ENCODE measurements around the gene LCE3E. TPM values are rescaled to one million over a fixed set of nuclear protein-coding genes. Genes with fewer than 3 reads are reported as not detected.

LCE3E gene
- total and polyA plus RNA-seq, 2 donors (not counting 1 experiment from before 2014, with no cell fraction given), result not detected

DNA sequence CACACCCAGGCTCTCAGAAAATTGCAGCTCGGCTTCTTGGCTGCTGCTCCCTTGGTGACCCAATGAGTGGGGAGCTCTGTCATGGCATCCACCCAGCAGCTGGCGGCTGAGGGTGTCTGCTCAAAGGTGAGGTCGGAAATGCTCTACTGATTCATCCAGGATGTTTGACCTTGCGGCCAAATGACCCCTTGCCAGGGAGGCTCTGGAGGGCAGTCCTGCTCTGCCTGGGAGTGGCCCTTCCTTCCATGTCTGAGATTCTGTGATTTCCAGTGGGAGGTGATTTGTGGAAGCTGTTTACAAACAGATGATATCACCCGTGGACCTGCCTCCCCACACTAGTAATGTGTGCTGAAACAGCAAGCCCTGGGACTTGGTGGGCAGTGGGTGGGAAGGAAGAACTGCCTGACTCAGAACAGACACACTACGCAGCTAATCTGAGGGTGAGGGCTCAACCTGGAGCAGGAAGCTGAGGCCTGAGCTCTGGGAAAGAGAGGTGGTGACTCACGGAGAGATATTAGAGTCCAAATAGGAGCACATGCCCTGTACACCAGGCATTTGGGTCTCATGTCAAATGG, 49.3 kb downstream of the LCE3E start:
- H3K27ac ChIP-seq (ENCODE audit: insufficient read depth, low read length), result no peak overlapping the region
- peaks cover 3% of the 10 kb centered on the region for H3K27me3 ChIP-seq (ENCODE audit: control insufficient read depth, insufficient read depth, low read length)
- no peaks in the 10 kb centered on the region for H3K9me3 ChIP-seq (ENCODE audit: control insufficient read depth, insufficient read depth, low read depth, low read length)
- H3K4me2 ChIP-seq (ENCODE audit: extremely low read depth, insufficient read depth, low read length), result no peak overlapping the region
- H3K79me2 ChIP-seq (ENCODE audit: control insufficient read depth, insufficient read depth, low read length), result no peaks in the 10 kb centered on the region
- H2AFZ ChIP-seq (ENCODE audit: low read length), result no peak overlapping the region
- no peaks in the 10 kb centered on the region for H3K4me1 ChIP-seq (ENCODE audit: control insufficient read depth, extremely low read depth, insufficient read depth, low read length)
- no peak overlapping the region for H3K9ac ChIP-seq (ENCODE audit: insufficient read depth, low read length)
- no peak overlapping the region for H3K4me3 ChIP-seq (replicated peaks in 1 of 4; ENCODE audit: control extremely low read depth in 1 of 4, insufficient read depth in 1 of 4, low read depth in 3 of 4, low read length in 4 of 4)
- no peaks in the 10 kb centered on the region for H4K20me1 ChIP-seq (ENCODE audit: control insufficient read depth, extremely low read depth, insufficient read depth, low read length)
- TF ChIP-seq, protein P1, sequence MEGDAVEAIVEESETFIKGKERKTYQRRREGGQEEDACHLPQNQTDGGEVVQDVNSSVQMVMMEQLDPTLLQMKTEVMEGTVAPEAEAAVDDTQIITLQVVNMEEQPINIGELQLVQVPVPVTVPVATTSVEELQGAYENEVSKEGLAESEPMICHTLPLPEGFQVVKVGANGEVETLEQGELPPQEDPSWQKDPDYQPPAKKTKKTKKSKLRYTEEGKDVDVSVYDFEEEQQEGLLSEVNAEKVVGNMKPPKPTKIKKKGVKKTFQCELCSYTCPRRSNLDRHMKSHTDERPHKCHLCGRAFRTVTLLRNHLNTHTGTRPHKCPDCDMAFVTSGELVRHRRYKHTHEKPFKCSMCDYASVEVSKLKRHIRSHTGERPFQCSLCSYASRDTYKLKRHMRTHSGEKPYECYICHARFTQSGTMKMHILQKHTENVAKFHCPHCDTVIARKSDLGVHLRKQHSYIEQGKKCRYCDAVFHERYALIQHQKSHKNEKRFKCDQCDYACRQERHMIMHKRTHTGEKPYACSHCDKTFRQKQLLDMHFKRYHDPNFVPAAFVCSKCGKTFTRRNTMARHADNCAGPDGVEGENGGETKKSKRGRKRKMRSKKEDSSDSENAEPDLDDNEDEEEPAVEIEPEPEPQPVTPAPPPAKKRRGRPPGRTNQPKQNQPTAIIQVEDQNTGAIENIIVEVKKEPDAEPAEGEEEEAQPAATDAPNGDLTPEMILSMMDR (conservative IDR thresholded peaks at IDR 0.05 in 1 of 2, IDR thresholded peaks at IDR 0.05 in 1 of 2; ENCODE audit: low read depth in 1 of 2, low read length in 2 of 2), result no peak
- TF ChIP-seq EZH2 (IDR thresholded peaks at IDR 0.05; ENCODE audit: low read length, missing control alignments), result no peak
- H3K36me3 ChIP-seq (ENCODE audit: control insufficient read depth, insufficient read depth, low read length), result no peaks in the 10 kb centered on the region
- DNase-seq (ENCODE audit: low read depth in 2 of 2), result peak in 1 of 2 donors; percentile 5

DNA sequence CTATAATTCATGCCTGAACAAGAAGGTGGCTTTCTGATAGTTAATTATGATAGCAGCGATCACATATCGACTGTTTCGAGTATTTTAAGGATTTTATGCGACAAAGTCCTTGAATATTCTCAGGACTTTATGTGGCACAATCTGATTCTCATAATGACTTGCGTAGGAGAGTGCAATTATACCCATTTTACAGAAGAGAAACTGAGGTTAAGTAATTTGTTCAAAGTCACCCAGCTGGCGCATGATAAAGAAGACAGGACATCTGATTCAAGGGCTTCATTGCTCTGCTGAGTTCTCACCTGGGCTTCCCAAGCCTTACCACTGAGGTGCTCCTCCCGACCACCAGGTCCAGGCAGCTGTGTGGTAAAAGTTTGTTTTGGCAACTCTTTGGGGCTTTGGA, 50.5 kb downstream of the LCE3E start:
- no peak overlapping the region for H3K4me3 ChIP-seq (replicated peaks in 1 of 4; ENCODE audit: control extremely low read depth in 1 of 4, insufficient read depth in 1 of 4, low read depth in 3 of 4, low read length in 4 of 4)
- H3K9ac ChIP-seq (ENCODE audit: insufficient read depth, low read length), result no peak overlapping the region
- no peaks in the 10 kb centered on the region for H4K20me1 ChIP-seq (ENCODE audit: control insufficient read depth, extremely low read depth, insufficient read depth, low read length)
- no peak for DNase-seq (ENCODE audit: low read depth in 2 of 2)
- H3K79me2 ChIP-seq (ENCODE audit: control insufficient read depth, insufficient read depth, low read length), result no peaks in the 10 kb centered on the region
- no peak overlapping the region for H3K4me2 ChIP-seq (ENCODE audit: extremely low read depth, insufficient read depth, low read length)
- TF ChIP-seq EZH2 (IDR thresholded peaks at IDR 0.05; ENCODE audit: low read length, missing control alignments), result no peak
- TF ChIP-seq, protein P1 (conservative IDR thresholded peaks at IDR 0.05 in 1 of 2, IDR thresholded peaks at IDR 0.05 in 1 of 2; ENCODE audit: low read depth in 1 of 2, low read length in 2 of 2), result no peak
- no peak overlapping the region for H3K27ac ChIP-seq (ENCODE audit: insufficient read depth, low read length)
- peaks cover 3% of the 10 kb centered on the region for H3K27me3 ChIP-seq (ENCODE audit: control insufficient read depth, insufficient read depth, low read length)
- H2AFZ ChIP-seq (ENCODE audit: low read length), result no peak overlapping the region
- no peaks in the 10 kb centered on the region for H3K4me1 ChIP-seq (ENCODE audit: control insufficient read depth, extremely low read depth, insufficient read depth, low read length)
- H3K36me3 ChIP-seq (ENCODE audit: control insufficient read depth, insufficient read depth, low read length), result no peaks in the 10 kb centered on the region
- H3K9me3 ChIP-seq (ENCODE audit: control insufficient read depth, insufficient read depth, low read depth, low read length), result no peaks in the 10 kb centered on the region

Other genes starting within 250 kb of the LCE3E start
- under 0.01 TPM in 1 of 2 replicates, not detected in the other for gene FLG, start 241.5 kb downstream of the LCE3E start, total RNA-seq
- gene FLG, start 241.5 kb downstream of the LCE3E start, polyA plus RNA-seq, result not detected in 2 replicates
- gene FLG2, start 206.8 kb downstream of the LCE3E start, total RNA-seq, result not detected in 2 replicates
- not detected in 2 replicates for gene FLG2, start 206.8 kb downstream of the LCE3E start, polyA plus RNA-seq
- gene CRNN, start 152.5 kb downstream of the LCE3E start, total RNA-seq, result not detected in 2 replicates
- not detected in 2 replicates for gene CRNN, start 152.5 kb downstream of the LCE3E start, polyA plus RNA-seq
- not detected in 2 replicates for gene LCE5A, start 56.0 kb downstream of the LCE3E start, total RNA-seq
- not detected in 2 replicates for gene LCE5A, start 56.0 kb downstream of the LCE3E start, polyA plus RNA-seq
- not detected in 2 replicates for gene CRCT1, start 52.3 kb downstream of the LCE3E start, total RNA-seq
- gene CRCT1, start 52.3 kb downstream of the LCE3E start, polyA plus RNA-seq, result not detected in 2 replicates
- gene LCE3D, start 13.7 kb upstream of the LCE3E start, total RNA-seq, result not detected in 2 replicates
- not detected in 2 replicates for gene LCE3D, start 13.7 kb upstream of the LCE3E start, polyA plus RNA-seq
- gene LCE3C, start 33.5 kb upstream of the LCE3E start, total RNA-seq, result not detected in 2 replicates
- not detected in 2 replicates for gene LCE3C, start 33.5 kb upstream of the LCE3E start, polyA plus RNA-seq
- not detected in 2 replicates for gene LCE3B, start 47.0 kb upstream of the LCE3E start, total RNA-seq
- gene LCE3B, start 47.0 kb upstream of the LCE3E start, polyA plus RNA-seq, result not detected in 2 replicates
- gene LCE3A, start 56.3 kb upstream of the LCE3E start, total RNA-seq, result not detected in 2 replicates
- not detected in 2 replicates for gene LCE3A, start 56.3 kb upstream of the LCE3E start, polyA plus RNA-seq
- gene LCE2D, start 96.6 kb upstream of the LCE3E start, total RNA-seq, result not detected in 2 replicates
- not detected in 2 replicates for gene LCE2D, start 96.6 kb upstream of the LCE3E start, polyA plus RNA-seq
- not detected in 2 replicates for gene LCE2C, start 108.5 kb upstream of the LCE3E start, total RNA-seq
- gene LCE2C, start 108.5 kb upstream of the LCE3E start, polyA plus RNA-seq, result 0.12 and 1.5 TPM in 2 replicates
- not detected in 2 replicates for gene LCE2B, start 119.3 kb upstream of the LCE3E start, total RNA-seq
- 0.17 and 0.53 TPM in 2 replicates for gene LCE2B, start 119.3 kb upstream of the LCE3E start, polyA plus RNA-seq
- gene LCE2A, start 131.6 kb upstream of the LCE3E start, total RNA-seq, result 0.33 TPM in 1 of 2 replicates, not detected in the other
- 0.91 and 8.1 TPM in 2 replicates for gene LCE2A, start 131.6 kb upstream of the LCE3E start, polyA plus RNA-seq
- not detected in 2 replicates for gene LCE4A, start 141.4 kb upstream of the LCE3E start, total RNA-seq
- gene LCE4A, start 141.4 kb upstream of the LCE3E start, polyA plus RNA-seq, result not detected in 2 replicates
- not detected in 2 replicates for gene KPRP, start 191.2 kb upstream of the LCE3E start, total RNA-seq
- gene KPRP, start 191.2 kb upstream of the LCE3E start, polyA plus RNA-seq, result 0.33 and 0.63 TPM in 2 replicates
- gene LCE1F, start 208.4 kb upstream of the LCE3E start, total RNA-seq, result not detected in 2 replicates
- not detected in 2 replicates for gene LCE1F, start 208.4 kb upstream of the LCE3E start, polyA plus RNA-seq
- gene LCE1E, start 219.5 kb upstream of the LCE3E start, total RNA-seq, result not detected in 2 replicates
- 0.08 and 0.14 TPM in 2 replicates for gene LCE1E, start 219.5 kb upstream of the LCE3E start, polyA plus RNA-seq
- not detected in 2 replicates for gene LCE1D, start 229.9 kb upstream of the LCE3E start, total RNA-seq
- not detected in 2 replicates for gene LCE1D, start 229.9 kb upstream of the LCE3E start, polyA plus RNA-seq
- not detected in 2 replicates for gene LCE1C, start 239.9 kb upstream of the LCE3E start, total RNA-seq
- gene LCE1C, start 239.9 kb upstream of the LCE3E start, polyA plus RNA-seq, result not detected in 2 replicates
- not detected in 2 replicates for gene LCE1B, start 245.2 kb upstream of the LCE3E start, total RNA-seq
- gene LCE1B, start 245.2 kb upstream of the LCE3E start, polyA plus RNA-seq, result not detected in 2 replicates